ENCODE measurements around the gene LIN9.

Gene LIN9

DNA sequence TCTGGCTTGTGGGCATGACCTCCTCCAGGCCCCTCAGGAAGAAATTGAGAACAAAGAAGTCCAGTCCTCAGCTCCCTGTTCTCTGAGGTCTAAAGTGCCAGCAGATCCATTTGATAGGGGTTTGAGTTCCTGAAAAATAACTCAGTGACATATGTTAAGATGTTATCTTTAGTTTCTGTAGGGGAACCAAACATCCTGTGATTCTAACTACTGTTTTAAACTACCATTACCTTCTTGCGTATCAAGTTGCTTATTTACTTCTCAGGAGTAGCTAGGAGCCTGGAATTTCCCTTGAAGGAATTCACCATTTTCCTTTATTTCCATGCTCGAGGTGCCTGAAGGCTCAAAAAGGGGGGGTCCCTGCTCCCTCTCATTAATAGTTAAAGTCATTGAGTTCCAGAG is 18.8 kb upstream of the LIN9 start:
- Histone ChIP-seq H3K18ac (ENCODE audit: low read length) (no peak overlapping the region), H3K4me3 (ENCODE audit: low read depth, low read length) (no peak overlapping the region), H3K14ac (ENCODE audit: low read length) (no peak overlapping the region), H3K27me3 (ENCODE audit: insufficient read depth, low read length) (no peaks in the 10 kb centered on the region), H3K79me1 (ENCODE audit: low read length) (peaks cover 46% of the 10 kb centered on the region), H3K4ac (ENCODE audit: low read depth, low read length) (no peak overlapping the region), H2BK12ac (ENCODE audit: low read length) (no peak overlapping the region), H2BK120ac (ENCODE audit: insufficient read depth, low read length, poor library complexity) (no peak overlapping the region), H3K9me3 (ENCODE audit: insufficient read depth, low read depth, low read length) (no peaks in the 10 kb centered on the region), H2AFZ (ENCODE audit: insufficient read depth, low read length, poor library complexity) (no peak overlapping the region), H4K12ac (ENCODE audit: low read depth, low read length) (no peak overlapping the region), H2AK5ac (ENCODE audit: low read length) (no peak overlapping the region), H3K79me2 (ENCODE audit: control insufficient read depth, insufficient read depth, low read length, poor library complexity) (no peaks in the 10 kb centered on the region), H4K8ac (ENCODE audit: low read depth, low read length) (no peak overlapping the region), H3K4me1 (ENCODE audit: control insufficient read depth in 1 of 2, insufficient read depth in 2 of 2, low read length in 2 of 2) (peaks cover 22 to 32% of the 10 kb centered on the region in 2 experiments), H2BK5ac (ENCODE audit: low read depth, low read length, poor library complexity) (peak overlapping the region; percentile 51), H3K4me2 (ENCODE audit: low read length) (no peak overlapping the region), H3K36me3 (ENCODE audit: control insufficient read depth in 1 of 2, insufficient read depth in 2 of 2, low read length in 2 of 2) (no peaks in the 10 kb centered on the region), H3K27ac (ENCODE audit: low read depth, low read length) (peak overlapping the region; percentile 94), H3K9ac (ENCODE audit: low read length) (no peak overlapping the region), H4K91ac (ENCODE audit: low read depth, low read length) (peak overlapping the region; percentile 42), H3K23ac (ENCODE audit: low read length) (no peak overlapping the region)
- peak in 1 of 2 donors; percentile 74 for DNase-seq
- no CpG with 5 or more reads among the region's 2 CpGs for WGBS (ENCODE audit: extremely low coverage, insufficient coverage, insufficient read length)

GRCh38 chr1:226325178-226325577 is 16.2 kb upstream of the LIN9 start:
- H3K79me2 ChIP-seq (ENCODE audit: control insufficient read depth, insufficient read depth, low read length, poor library complexity): no peaks in the 10 kb centered on the region
- no peak overlapping the region for H3K27ac ChIP-seq (ENCODE audit: low read depth, low read length)
- H2AK5ac ChIP-seq (ENCODE audit: low read length): peak overlapping the region; percentile 98
- H4K91ac ChIP-seq (ENCODE audit: low read depth, low read length): peak overlapping the region; percentile 96
- H2BK5ac ChIP-seq (ENCODE audit: low read depth, low read length, poor library complexity): peak overlapping the region; percentile 82
- no peaks in the 10 kb centered on the region for H3K27me3 ChIP-seq (ENCODE audit: insufficient read depth, low read length)
- peaks cover 53% of the 10 kb centered on the region for H3K79me1 ChIP-seq (ENCODE audit: low read length)
- no peak overlapping the region for H3K9ac ChIP-seq (ENCODE audit: low read length)
- peak overlapping the region; percentile 76 for H3K14ac ChIP-seq (ENCODE audit: low read length)
- peak overlapping the region; percentile 61 for H3K4ac ChIP-seq (ENCODE audit: low read depth, low read length)
- H2BK120ac ChIP-seq (ENCODE audit: insufficient read depth, low read length, poor library complexity): peak overlapping the region; percentile 89
- H3K36me3 ChIP-seq (ENCODE audit: control insufficient read depth in 1 of 2, insufficient read depth in 2 of 2, low read length in 2 of 2): no peaks in the 10 kb centered on the region
- DNase-seq: peak in 1 of 2 donors; percentile 54
- no peak overlapping the region for H2AFZ ChIP-seq (ENCODE audit: insufficient read depth, low read length, poor library complexity)
- no peak overlapping the region for H3K4me3 ChIP-seq (ENCODE audit: low read depth, low read length)
- H4K12ac ChIP-seq (ENCODE audit: low read depth, low read length): no peak overlapping the region
- WGBS (ENCODE audit: extremely low coverage, insufficient coverage, insufficient read length): no CpG with 5 or more reads among the region's 1 CpG
- peaks cover 22 to 33% of the 10 kb centered on the region in 2 experiments for H3K4me1 ChIP-seq (ENCODE audit: control insufficient read depth in 1 of 2, insufficient read depth in 2 of 2, low read length in 2 of 2)
- H3K4me2 ChIP-seq (ENCODE audit: low read length): no peak overlapping the region
- no peaks in the 10 kb centered on the region for H3K9me3 ChIP-seq (ENCODE audit: insufficient read depth, low read depth, low read length)
- peak overlapping the region; percentile 70 for H3K18ac ChIP-seq (ENCODE audit: low read length)
- H3K23ac ChIP-seq (ENCODE audit: low read length): no peak overlapping the region
- H2BK12ac ChIP-seq (ENCODE audit: low read length): peak overlapping the region; percentile 93
- H4K8ac ChIP-seq (ENCODE audit: low read depth, low read length): peak overlapping the region; percentile 67

DNA sequence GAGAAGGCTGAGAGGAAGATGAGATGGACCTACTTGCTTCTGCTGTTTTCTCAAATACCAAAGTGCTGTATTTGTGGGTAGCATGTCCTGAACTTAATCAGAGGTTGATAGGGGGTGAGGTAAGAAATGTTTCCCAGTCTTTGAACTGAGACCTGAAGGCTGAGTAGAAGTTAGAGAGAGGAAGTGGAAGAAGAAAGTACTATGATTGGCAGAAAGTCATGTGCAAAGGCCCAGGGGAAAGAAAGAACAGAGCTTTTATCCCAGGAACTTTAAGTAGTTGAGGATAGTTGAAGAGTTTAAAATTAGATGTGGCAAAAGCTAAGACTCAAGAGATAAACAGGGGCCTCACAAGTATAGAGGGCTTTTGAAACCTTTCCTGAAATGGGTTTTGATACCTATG is 15.5 kb upstream of the LIN9 start:
- Histone ChIP-seq H2BK12ac (ENCODE audit: low read length) (peak overlapping the region; percentile 80), H3K4ac (ENCODE audit: low read depth, low read length) (no peak overlapping the region), H3K27ac (ENCODE audit: low read depth, low read length) (no peak overlapping the region), H3K14ac (ENCODE audit: low read length) (peak overlapping the region; percentile 17), H3K9me3 (ENCODE audit: insufficient read depth, low read depth, low read length) (no peaks in the 10 kb centered on the region), H2BK5ac (ENCODE audit: low read depth, low read length, poor library complexity) (no peak overlapping the region), H3K79me1 (ENCODE audit: low read length) (peaks cover 53% of the 10 kb centered on the region), H3K36me3 (ENCODE audit: control insufficient read depth in 1 of 2, insufficient read depth in 2 of 2, low read length in 2 of 2) (no peaks in the 10 kb centered on the region), H2AFZ (ENCODE audit: insufficient read depth, low read length, poor library complexity) (no peak overlapping the region), H3K4me1 (ENCODE audit: control insufficient read depth in 1 of 2, insufficient read depth in 2 of 2, low read length in 2 of 2) (peaks cover 22 to 33% of the 10 kb centered on the region in 2 experiments), H3K4me2 (ENCODE audit: low read length) (no peak overlapping the region), H3K4me3 (ENCODE audit: low read depth, low read length) (no peak overlapping the region), H2AK5ac (ENCODE audit: low read length) (no peak overlapping the region), H4K91ac (ENCODE audit: low read depth, low read length) (no peak overlapping the region), H3K18ac (ENCODE audit: low read length) (no peak overlapping the region), H2BK120ac (ENCODE audit: insufficient read depth, low read length, poor library complexity) (peak overlapping the region; percentile 61), H4K12ac (ENCODE audit: low read depth, low read length) (no peak overlapping the region), H3K9ac (ENCODE audit: low read length) (no peak overlapping the region), H4K8ac (ENCODE audit: low read depth, low read length) (no peak overlapping the region), H3K23ac (ENCODE audit: low read length) (no peak overlapping the region), H3K79me2 (ENCODE audit: control insufficient read depth, insufficient read depth, low read length, poor library complexity) (no peaks in the 10 kb centered on the region), H3K27me3 (ENCODE audit: insufficient read depth, low read length) (no peaks in the 10 kb centered on the region)
- no peak for DNase-seq

DNA sequence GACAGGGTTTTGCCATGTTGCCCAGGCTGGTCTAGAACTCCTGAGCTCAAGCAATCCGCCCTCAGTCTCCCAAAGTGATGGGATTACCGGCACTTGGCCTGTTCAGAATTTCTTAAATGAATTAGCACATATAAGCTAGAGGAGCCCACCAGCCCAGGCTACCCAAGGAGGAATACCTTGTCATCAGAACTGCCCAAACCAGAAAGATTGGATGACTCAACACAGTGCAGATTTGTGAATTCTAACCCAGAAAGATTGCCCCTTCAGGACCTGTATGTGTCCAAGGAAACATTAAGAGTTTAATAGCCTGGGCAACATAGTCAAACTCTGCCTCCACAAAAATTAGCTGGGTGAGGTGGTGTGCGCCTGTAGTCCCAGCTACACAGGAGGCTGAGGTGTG is 14.0 kb upstream of the LIN9 start:
- H3K79me1 ChIP-seq (ENCODE audit: low read length): peaks cover 47% of the 10 kb centered on the region
- H4K8ac ChIP-seq (ENCODE audit: low read depth, low read length): peak overlapping the region; percentile 42
- H4K12ac ChIP-seq (ENCODE audit: low read depth, low read length): no peak overlapping the region

More for the DNA sequence above, 14.0 kb upstream of the LIN9 start:
- H2AFZ ChIP-seq (ENCODE audit: insufficient read depth, low read length, poor library complexity): peak overlapping the region; percentile 8
- no CpG with 5 or more reads among the region's 3 CpGs for WGBS (ENCODE audit: extremely low coverage, insufficient coverage, insufficient read length)
- peak overlapping the region; percentile 41 for H3K14ac ChIP-seq (ENCODE audit: low read length)
- peak overlapping the region; percentile 71 for H2BK120ac ChIP-seq (ENCODE audit: insufficient read depth, low read length, poor library complexity)
- H2AK5ac ChIP-seq (ENCODE audit: low read length): no peak overlapping the region
- no peaks in the 10 kb centered on the region for H3K36me3 ChIP-seq (ENCODE audit: control insufficient read depth in 1 of 2, insufficient read depth in 2 of 2, low read length in 2 of 2)
- H3K9me3 ChIP-seq (ENCODE audit: insufficient read depth, low read depth, low read length): no peaks in the 10 kb centered on the region
- no peak overlapping the region for H3K4me3 ChIP-seq (ENCODE audit: low read depth, low read length)
- H3K4me2 ChIP-seq (ENCODE audit: low read length): peak overlapping the region; percentile 47
- peaks cover 22 to 31% of the 10 kb centered on the region in 2 experiments for H3K4me1 ChIP-seq (ENCODE audit: control insufficient read depth in 1 of 2, insufficient read depth in 2 of 2, low read length in 2 of 2)
- H3K4ac ChIP-seq (ENCODE audit: low read depth, low read length): peak overlapping the region; percentile 6
- peak overlapping the region; percentile 14 for H3K18ac ChIP-seq (ENCODE audit: low read length)
- H3K23ac ChIP-seq (ENCODE audit: low read length): no peak overlapping the region
- no peaks in the 10 kb centered on the region for H3K79me2 ChIP-seq (ENCODE audit: control insufficient read depth, insufficient read depth, low read length, poor library complexity)
- peak overlapping the region; percentile 87 for H2BK5ac ChIP-seq (ENCODE audit: low read depth, low read length, poor library complexity)
- H2BK12ac ChIP-seq (ENCODE audit: low read length): peak overlapping the region; percentile 81
- no peak overlapping the region for H3K9ac ChIP-seq (ENCODE audit: low read length)
- peak overlapping the region; percentile 83 for H3K27ac ChIP-seq (ENCODE audit: low read depth, low read length)
- peak; percentile 90 to 96 for DNase-seq
- H3K27me3 ChIP-seq (ENCODE audit: insufficient read depth, low read length): no peaks in the 10 kb centered on the region
- H4K91ac ChIP-seq (ENCODE audit: low read depth, low read length): peak overlapping the region; percentile 58

Data from trophoblast cell (in vitro differentiated cells and primary cell).